Central memory CD8-positive, alpha-beta T cell (primary cell): ENCODE measurements around the gene PNP.

Experiments
- ATAC-seq: fragments of 150-1000 bp; cut with Tn5 transposase; replicated peaks from 2 replicates; pipeline ENCODE4 v1.10.0; 2022; ENCODE audit warnings: mild to moderate bottlenecking, moderate FRiP score, moderate number of reproducible peaks; ENCODE audit not compliant: poor library complexity, severe bottlenecking; ENCODE audit errors: extremely low read depth
- DNase-seq, 2 donors: peaks; one replicate each; pipeline ENCODE4 v3.0.0; 2021; ENCODE audit warnings: low spot score in 2 of 2
- H3K27ac Mint-ChIP-seq: one replicate; pipeline ENCODE4 v1.8.0; 2022; ENCODE audit warnings: low read depth, mild to moderate bottlenecking, moderate library complexity, mixed read lengths
- H3K27me3 Mint-ChIP-seq: one replicate; pipeline ENCODE4 v1.8.0; 2022; ENCODE audit warnings: mixed read lengths
- H3K36me3 Mint-ChIP-seq: one replicate; pipeline ENCODE4 v1.8.0; 2022; ENCODE audit warnings: mild to moderate bottlenecking, moderate library complexity, mixed read lengths; ENCODE audit not compliant: insufficient read depth
- H3K4me1 Mint-ChIP-seq: one replicate; pipeline ENCODE4 v1.8.0; 2022; ENCODE audit warnings: mixed read lengths
- H3K4me3 Mint-ChIP-seq: one replicate; pipeline ENCODE4 v1.8.0; 2022; ENCODE audit warnings: mild to moderate bottlenecking, moderate library complexity, mixed read lengths
- H3K9me3 Mint-ChIP-seq: one replicate; pipeline ENCODE4 v1.8.0; 2022; ENCODE audit warnings: mixed read lengths

The PNP gene

DNA sequence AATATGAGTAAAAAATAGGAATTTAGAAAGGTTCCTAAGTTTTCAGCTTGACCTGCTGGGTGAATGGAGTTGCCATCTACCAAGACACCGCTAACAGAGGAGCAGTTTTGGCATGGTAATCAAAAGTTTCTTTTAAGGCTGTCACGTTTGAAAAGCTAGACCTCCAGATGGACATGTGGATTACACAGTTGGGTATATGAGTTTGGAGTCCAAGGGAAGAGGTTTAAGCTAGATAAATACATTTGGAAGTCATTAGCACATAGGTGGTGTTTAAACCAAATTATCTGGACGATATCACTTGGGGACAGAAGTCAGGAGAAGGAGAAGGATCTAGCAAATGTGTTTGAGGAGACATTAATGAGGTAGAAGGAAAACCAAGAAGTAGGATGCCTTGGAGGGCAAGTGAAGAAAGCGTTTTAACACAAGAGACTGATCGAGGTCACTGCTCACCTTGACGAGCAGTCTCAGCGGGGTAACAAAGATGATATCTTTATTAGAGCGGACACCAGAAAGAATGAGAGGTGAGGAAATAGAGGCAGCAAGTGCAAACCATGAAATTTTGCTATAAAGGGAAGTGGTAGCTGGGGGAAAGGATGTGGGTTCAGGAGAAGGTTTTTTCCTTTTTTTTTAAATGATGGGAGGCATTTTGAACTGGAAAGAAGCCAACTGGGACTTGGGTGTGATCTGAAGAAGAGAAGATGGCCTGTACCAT, 17.6 kb downstream of the PNP start:
- Mint-ChIP-seq H3K9me3 (no peaks in the 10 kb centered on the region), H3K4me1 (peaks cover 68% of the 10 kb centered on the region), H3K27ac (peak overlapping the region; percentile 52), H3K27me3 (no peaks in the 10 kb centered on the region), H3K4me3 (peak overlapping the region; percentile 40), H3K36me3 (peaks cover 2% of the 10 kb centered on the region)
- ATAC-seq (no peak), DNase-seq (no peak)

DNA sequence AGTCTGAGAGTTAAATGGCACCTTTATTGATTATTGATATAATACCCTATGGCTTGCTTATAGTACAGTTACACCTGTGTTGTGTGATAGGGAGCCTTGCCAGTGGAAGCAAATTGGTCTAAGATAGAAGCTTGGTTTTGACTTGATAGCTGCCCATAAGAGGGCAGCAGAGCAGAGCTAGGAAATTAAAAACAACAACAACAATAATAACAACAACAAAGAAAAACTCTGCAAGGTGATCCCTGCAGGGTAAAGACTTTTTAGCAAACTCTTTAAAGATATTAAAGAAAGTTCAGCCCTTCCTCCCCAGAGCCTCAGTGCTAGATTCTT, 18.2 kb downstream of the PNP start:
- ATAC-seq: no peak
- peak overlapping the region; percentile 40 for H3K4me3 Mint-ChIP-seq

DNA sequence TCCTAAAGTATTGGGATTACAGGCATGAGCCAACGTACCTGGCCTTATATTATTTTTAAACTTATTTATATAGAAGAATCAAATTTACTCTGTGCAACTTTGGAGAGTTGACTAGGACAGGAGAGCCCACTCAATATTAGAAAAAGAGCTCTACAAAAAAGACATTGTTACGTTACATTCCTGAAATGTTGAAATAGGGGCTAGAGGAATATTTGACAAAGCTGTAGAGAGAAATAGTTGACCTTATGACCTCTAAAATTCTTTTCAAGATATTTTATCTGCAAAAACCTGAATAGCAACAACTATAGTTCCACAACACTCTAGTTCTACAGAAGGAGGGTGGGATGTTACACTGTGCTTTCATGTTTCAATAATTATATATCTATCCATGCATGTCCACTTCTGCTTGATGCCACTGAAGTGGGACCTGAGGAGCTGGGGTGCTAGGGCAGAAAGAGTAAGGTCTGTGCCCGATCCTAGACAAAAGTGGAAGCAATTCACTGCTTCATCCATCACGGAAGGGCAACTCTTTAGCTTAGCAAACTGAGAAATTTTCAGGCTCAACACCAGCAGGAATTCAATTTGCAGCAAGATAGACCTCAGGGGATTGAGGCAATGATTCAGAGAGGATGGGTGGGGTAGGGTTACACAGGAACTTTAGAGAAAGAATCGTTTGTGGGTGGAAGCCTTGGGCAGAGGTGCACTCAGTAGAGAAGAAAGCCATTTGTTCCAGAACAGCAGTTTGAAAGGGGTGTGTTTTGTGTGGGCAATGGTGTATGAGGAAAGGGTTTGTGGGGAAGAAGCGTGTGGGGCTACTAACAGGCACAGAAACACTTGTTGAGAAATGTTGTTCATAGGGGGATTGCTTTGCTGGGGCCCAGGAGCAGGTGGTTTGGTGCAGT, 20.1 kb downstream of the PNP start:
- peak overlapping the region; percentile 9 for H3K27ac Mint-ChIP-seq

More for the DNA sequence above, 18.2 kb downstream of the PNP start:
- H3K27me3 Mint-ChIP-seq: no peaks in the 10 kb centered on the region
- peaks cover 64% of the 10 kb centered on the region for H3K4me1 Mint-ChIP-seq
- no peaks in the 10 kb centered on the region for H3K36me3 Mint-ChIP-seq
- DNase-seq: no peak
- H3K9me3 Mint-ChIP-seq: no peaks in the 10 kb centered on the region
- H3K27ac Mint-ChIP-seq: peak overlapping the region; percentile 52

DNA sequence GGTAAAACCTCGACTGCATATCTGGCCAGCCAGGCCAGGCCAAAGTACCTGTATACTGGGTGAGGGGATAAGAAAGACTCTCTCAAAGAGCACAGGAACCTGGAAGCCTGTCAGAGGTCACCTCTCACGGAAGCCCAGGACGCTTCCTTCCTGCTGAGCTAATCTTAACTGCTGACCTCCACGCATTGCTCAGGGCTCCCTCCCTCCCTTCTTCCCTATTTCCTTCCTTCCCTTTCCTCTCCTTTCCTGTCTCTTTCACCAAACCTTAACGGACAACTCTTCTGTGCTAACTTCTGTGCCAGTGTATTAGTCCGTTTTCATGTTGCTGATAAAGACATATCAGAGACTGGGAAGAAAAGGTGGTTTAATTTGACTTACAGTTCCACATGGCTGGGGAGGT, 21.4 kb downstream of the PNP start:
- H3K4me3 Mint-ChIP-seq: peak overlapping the region; percentile 5
- H3K27me3 Mint-ChIP-seq: no peaks in the 10 kb centered on the region
- peaks cover 54% of the 10 kb centered on the region for H3K4me1 Mint-ChIP-seq
- H3K9me3 Mint-ChIP-seq: no peaks in the 10 kb centered on the region
- ATAC-seq (no peak), DNase-seq (no peak)
- no peaks in the 10 kb centered on the region for H3K36me3 Mint-ChIP-seq
- no peak overlapping the region for H3K27ac Mint-ChIP-seq

More for the DNA sequence above, 20.1 kb downstream of the PNP start:
- H3K27me3 Mint-ChIP-seq: no peaks in the 10 kb centered on the region
- H3K9me3 Mint-ChIP-seq: no peaks in the 10 kb centered on the region
- peak overlapping the region; percentile 44 for H3K4me3 Mint-ChIP-seq
- DNase-seq: no peak
- H3K4me1 Mint-ChIP-seq: peaks cover 55% of the 10 kb centered on the region
- peak; percentile 53 for ATAC-seq
- no peaks in the 10 kb centered on the region for H3K36me3 Mint-ChIP-seq

DNA sequence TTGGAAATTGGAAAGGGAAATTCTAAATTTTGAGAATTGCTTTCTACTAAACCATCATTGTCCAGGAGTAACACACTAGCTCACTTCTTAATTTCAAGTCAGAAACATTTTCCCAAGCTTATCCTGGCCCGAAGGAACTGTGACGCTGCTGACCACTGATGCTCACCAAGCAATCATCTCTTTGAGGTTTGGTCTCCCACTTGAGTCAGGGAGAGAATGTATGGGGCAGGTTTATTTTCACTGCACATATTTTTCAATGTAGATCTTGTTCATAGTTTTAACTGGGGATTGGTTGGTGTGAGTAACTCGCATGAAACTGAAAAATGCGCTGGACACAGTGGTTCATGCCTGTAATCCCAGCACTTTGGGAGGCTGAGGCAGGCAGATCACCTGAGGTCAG, 23.3 kb downstream of the PNP start:
- H3K27me3 Mint-ChIP-seq: no peaks in the 10 kb centered on the region
- no peaks in the 10 kb centered on the region for H3K9me3 Mint-ChIP-seq
- DNase-seq (no peak), ATAC-seq (no peak)
- no peaks in the 10 kb centered on the region for H3K36me3 Mint-ChIP-seq
- peaks cover 40% of the 10 kb centered on the region for H3K4me1 Mint-ChIP-seq
- no peak overlapping the region for H3K27ac Mint-ChIP-seq
- no peak overlapping the region for H3K4me3 Mint-ChIP-seq

DNA sequence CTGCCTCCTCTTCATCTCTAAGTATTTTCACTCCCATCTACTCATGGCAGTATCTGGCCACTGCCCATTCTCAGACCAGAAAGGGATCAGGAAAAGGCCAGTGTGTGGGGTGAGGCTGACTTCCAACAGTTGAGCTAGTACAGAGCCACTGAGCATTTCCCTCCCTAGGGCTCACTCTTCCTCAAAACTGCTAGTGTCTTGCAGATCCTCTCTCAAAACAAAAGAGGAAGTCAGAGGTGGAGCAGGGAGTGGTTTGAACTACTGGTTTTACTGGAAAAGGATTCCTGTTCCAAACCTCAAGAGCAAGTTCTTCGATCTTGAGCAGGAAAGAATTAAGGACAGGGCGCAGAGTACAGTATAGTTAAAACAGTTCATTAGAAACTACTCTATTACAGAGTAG, 24.4 kb downstream of the PNP start:
- H3K36me3 Mint-ChIP-seq: no peaks in the 10 kb centered on the region
- no peak for ATAC-seq
- no peak for DNase-seq
- no peak overlapping the region for H3K27ac Mint-ChIP-seq
- no peaks in the 10 kb centered on the region for H3K27me3 Mint-ChIP-seq
- no peak overlapping the region for H3K4me3 Mint-ChIP-seq
- no peaks in the 10 kb centered on the region for H3K9me3 Mint-ChIP-seq
- H3K4me1 Mint-ChIP-seq: peaks cover 36% of the 10 kb centered on the region

DNA sequence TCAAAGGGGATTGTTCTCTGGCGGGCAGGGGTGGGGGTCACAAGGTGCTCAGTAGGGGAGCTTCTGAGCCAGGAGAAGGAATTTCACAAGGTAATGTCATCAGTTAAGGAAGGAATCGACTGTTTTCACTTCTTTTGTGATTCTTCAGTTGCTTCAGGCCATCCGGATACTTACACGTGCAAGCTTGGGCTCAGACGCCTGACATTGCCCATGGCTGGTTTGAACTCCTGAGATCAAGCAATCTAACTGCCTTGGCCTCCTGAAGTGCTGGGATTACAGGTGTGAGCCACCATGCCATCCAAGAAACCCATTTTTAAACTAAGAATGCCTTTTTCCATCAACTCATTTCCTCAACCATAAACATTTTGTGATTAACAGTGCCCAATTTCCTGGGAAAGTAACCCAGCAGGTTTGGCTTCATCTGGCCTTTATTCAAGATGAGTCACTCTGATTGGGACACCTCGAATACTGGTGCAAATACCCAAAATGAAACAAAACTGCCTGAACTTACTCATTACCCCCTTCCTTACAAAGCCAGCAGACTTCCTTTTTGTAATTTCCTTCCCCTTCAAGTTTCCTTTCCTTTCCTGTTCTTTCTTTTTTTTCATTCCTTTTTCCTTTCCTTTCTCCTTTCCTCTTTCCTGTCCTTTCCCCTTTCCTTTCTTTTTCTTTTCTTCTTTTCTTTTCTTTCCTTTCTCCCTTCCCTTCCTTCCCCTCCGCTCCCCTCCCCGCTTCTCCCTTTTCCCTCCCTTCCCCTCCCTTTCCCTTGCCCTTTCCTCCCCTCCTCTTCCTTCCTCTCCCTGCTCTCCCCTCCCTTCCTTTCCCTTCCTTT, 25.9 kb downstream of the PNP start:
- H3K27me3 Mint-ChIP-seq: no peaks in the 10 kb centered on the region
- ATAC-seq (no peak), DNase-seq (no peak)
- no peaks in the 10 kb centered on the region for H3K36me3 Mint-ChIP-seq
- no peak overlapping the region for H3K4me3 Mint-ChIP-seq
- peaks cover 25% of the 10 kb centered on the region for H3K4me1 Mint-ChIP-seq
- no peaks in the 10 kb centered on the region for H3K9me3 Mint-ChIP-seq
- H3K27ac Mint-ChIP-seq: no peak overlapping the region

DNA sequence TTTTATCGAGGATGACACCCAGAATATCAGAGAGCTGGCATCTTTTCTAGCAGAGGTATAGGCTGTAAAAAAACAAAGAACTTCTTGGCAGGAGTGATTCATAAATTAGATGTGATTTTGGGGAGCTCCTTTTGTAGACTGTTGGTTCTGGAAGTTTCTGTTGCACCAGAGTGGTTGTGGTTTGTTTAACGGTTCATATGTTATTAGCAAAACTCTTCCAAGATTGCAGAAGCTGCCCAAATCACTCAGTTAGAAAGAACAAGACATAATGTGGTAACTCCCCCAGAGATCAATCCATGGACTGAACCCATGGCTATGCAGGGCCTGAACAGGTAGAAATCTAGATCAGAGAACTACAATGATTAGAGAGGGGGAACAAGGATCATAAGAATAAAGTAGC, 29.4 kb downstream of the PNP start:
- Mint-ChIP-seq H3K36me3 (no peaks in the 10 kb centered on the region), H3K4me3 (no peak overlapping the region)
- DNase-seq: no peak

DNA sequence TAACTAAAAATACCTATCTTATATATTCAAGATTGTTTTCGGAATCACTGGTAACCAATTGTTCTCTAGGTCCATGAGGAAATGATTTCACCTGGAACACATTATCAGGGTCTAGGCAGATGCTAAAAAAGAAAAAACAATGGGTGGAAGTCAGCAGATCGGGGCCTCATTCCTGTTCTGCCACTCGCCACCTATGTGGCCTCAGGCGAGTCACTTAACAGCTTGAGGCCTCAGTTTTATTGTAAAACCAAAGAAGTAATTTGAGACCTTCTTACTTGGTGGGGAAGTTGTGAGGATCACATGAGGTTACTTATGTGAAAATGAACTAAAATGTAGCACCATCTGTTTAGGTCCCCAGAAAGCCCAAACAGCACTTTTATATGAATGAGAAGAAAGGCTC, 29.9 kb downstream of the PNP start:
- H3K4me1 Mint-ChIP-seq: peaks cover 10% of the 10 kb centered on the region
- no peaks in the 10 kb centered on the region for H3K27me3 Mint-ChIP-seq
- DNase-seq: no peak
- no peak overlapping the region for H3K4me3 Mint-ChIP-seq
- no peaks in the 10 kb centered on the region for H3K36me3 Mint-ChIP-seq
- H3K9me3 Mint-ChIP-seq: no peaks in the 10 kb centered on the region
- no peak for ATAC-seq
- no peak overlapping the region for H3K27ac Mint-ChIP-seq

More for the DNA sequence above, 29.4 kb downstream of the PNP start:
- no peaks in the 10 kb centered on the region for H3K27me3 Mint-ChIP-seq
- no peak overlapping the region for H3K27ac Mint-ChIP-seq
- H3K4me1 Mint-ChIP-seq: peaks cover 10% of the 10 kb centered on the region
- no peak for ATAC-seq
- H3K9me3 Mint-ChIP-seq: no peaks in the 10 kb centered on the region

DNA sequence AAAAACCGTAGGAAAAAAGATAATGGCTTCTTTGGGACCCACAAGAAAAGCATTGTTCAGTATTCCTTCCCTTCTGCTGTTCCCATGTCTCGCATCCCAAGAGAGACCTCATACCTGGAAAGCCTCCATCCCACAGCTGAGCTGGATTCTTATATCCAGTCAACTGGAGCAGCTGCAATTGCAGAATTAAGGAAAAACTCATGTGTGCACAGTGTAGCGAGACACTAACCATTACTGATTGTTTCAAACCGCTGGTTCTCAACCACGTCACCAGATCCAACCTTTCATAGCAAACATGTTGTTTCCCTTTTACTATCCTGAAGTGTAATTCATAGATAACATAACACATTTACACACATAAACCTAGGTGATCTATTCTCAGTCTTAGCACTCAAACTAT, 30.7 kb downstream of the PNP start:
- H3K36me3 Mint-ChIP-seq: no peaks in the 10 kb centered on the region
- peaks cover 10% of the 10 kb centered on the region for H3K4me1 Mint-ChIP-seq
- ATAC-seq: no peak
- no peak overlapping the region for H3K4me3 Mint-ChIP-seq
- no peak overlapping the region for H3K27ac Mint-ChIP-seq
- DNase-seq: no peak
- no peaks in the 10 kb centered on the region for H3K9me3 Mint-ChIP-seq
- H3K27me3 Mint-ChIP-seq: no peaks in the 10 kb centered on the region

DNA sequence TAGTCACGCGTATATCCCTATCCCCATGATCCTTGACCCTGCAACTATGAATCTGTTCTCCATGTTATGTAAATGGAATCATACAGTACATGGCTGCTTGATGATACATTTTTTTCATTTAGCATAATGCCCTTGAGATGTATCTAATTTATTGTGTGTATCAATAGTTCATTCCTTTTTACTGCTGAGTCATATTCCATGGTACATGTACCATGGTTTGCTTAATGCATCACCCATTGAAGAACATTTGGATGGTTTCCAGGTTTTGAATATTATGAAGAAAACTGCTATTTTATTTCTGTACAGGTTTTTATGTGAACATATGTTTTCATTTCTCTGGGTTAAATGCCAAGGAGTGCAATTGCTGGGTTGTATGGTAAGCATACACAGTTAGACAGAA, 32.1 kb downstream of the PNP start:
- Mint-ChIP-seq H3K4me1 (no peaks in the 10 kb centered on the region), H3K4me3 (no peak overlapping the region), H3K27ac (no peak overlapping the region), H3K9me3 (no peaks in the 10 kb centered on the region), H3K27me3 (no peaks in the 10 kb centered on the region), H3K36me3 (no peaks in the 10 kb centered on the region)
- ATAC-seq (no peak), DNase-seq (no peak)

DNA sequence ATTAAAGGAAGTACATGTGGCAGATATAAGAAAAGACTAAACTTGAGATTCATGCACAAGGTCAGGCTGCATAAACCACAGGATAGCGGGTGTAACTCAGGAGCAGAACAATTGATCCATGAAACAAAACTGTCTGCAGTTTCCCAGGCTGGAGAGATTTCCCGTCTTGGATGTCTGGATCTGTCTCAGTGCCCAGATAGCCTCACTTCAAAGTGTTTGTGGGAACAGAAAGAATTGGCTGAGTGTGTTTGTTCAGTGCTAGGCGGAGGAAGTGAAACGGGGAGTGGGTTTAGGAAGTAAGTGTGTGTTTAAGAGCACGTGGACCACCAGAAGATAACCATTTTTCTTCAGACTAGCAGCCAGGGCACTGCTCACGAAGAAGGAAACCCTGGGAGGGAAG, 34.7 kb downstream of the PNP start:
- no peaks in the 10 kb centered on the region for H3K36me3 Mint-ChIP-seq
- no peak overlapping the region for H3K4me3 Mint-ChIP-seq
- no peaks in the 10 kb centered on the region for H3K27me3 Mint-ChIP-seq
- H3K27ac Mint-ChIP-seq: no peak overlapping the region
- no peak for DNase-seq
- no peaks in the 10 kb centered on the region for H3K9me3 Mint-ChIP-seq
- ATAC-seq: no peak
- no peaks in the 10 kb centered on the region for H3K4me1 Mint-ChIP-seq
